Measurements from ENCODE around the gene VPS72.

GRCh38 chr1:151235235-151235634, 45.2 kb upstream of the VPS72 start:
- TF ChIP-seq REST (IDR thresholded peaks at IDR 0.05; ENCODE audit: insufficient read depth in 1 of 2, low read depth in 2 of 2, low read length in 2 of 2) (no peak), TAF1 (IDR thresholded peaks at IDR 0.05; ENCODE audit: borderline replicate concordance, insufficient read depth, low read length) (no peak), POLR2AphosphoS5 (IDR thresholded peaks at IDR 0.05; ENCODE audit: low read depth, low read length) (no peak), SIN3A (IDR thresholded peaks at IDR 0.05; ENCODE audit: borderline replicate concordance, insufficient read depth, low read length) (no peak)

All from PFSK-1 (cell line).